Measurements from ENCODE around the gene PPM1H.

The PPM1H gene

DNA sequence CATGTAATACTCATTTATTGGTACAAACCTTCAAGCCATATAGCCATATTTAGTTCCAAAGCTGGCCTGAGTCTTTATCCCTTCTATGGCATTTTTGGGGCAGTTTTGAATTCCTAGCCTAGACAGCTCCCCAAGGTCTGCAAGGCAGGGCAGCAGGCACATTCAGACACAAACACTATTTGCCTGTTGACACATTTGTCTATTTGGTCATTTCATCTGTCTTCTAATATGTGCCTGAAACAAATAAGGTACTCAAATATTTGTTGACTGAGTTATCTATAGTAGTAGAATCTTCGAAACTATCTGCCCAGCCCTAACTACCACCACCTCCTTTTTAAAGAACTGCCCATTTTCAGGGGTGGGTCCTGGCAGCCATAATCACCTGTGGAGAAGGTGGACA lies 9.3 kb downstream of the PPM1H start:
- Mint-ChIP-seq H3K36me3 (no peaks in the 10 kb centered on the region), H3K9me3 (no peaks in the 10 kb centered on the region), H3K27ac (no peak overlapping the region), H3K4me1 (no peaks in the 10 kb centered on the region), H3K4me3 (no peak overlapping the region)
- DNase-seq (ENCODE audit: low spot score in 2 of 2): no peak
- ATAC-seq: no peak

DNA sequence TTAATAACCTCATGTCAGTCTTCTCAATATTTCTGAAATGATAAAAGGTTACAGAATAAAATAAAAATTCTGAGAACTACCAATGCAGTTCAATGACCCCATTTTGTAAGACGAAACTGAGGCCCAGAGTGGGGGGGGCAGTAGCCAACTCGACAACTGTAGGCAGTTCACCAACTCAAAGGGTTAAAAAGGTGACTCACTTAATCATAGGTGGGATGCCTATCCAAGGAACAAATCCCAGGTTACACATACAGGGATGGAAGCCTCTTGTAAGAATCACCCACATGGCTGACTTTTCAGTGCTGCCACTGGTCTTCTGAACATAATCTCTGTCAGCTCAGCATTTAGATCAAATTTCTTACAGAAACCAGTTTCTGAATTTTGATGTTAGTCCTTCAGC lies 10.9 kb downstream of the PPM1H start:
- Mint-ChIP-seq H3K36me3 (no peaks in the 10 kb centered on the region), H3K4me3 (no peak overlapping the region), H3K4me1 (no peaks in the 10 kb centered on the region), H3K9me3 (no peaks in the 10 kb centered on the region), H3K27ac (no peak overlapping the region)
- no peak for DNase-seq (ENCODE audit: low spot score in 2 of 2)
- ATAC-seq: no peak

DNA sequence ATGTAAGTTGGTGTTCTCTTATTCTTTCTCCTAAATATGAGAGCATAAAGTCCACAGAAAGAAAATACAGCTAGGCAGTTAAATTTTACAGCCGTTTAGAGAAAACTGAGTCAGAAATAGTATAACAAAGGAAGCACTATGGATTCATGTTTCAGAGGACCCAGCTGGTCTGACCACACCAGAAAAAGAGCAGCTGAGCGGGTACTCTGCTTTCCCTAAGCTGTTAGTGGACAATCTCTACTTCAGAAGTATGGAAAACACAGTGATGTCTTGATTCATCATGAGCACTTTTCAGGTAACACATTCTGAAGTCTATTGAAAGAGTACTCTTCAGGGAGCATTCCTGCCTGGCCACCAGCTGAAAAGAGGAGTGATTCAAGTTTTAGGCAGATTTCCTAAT lies 12.4 kb downstream of the PPM1H start:
- H3K9me3 Mint-ChIP-seq: no peaks in the 10 kb centered on the region
- no peak overlapping the region for H3K4me3 Mint-ChIP-seq
- H3K4me1 Mint-ChIP-seq: no peaks in the 10 kb centered on the region
- H3K27ac Mint-ChIP-seq: no peak overlapping the region
- ATAC-seq (no peak), DNase-seq (ENCODE audit: low spot score in 2 of 2) (no peak)
- no peaks in the 10 kb centered on the region for H3K36me3 Mint-ChIP-seq

DNA sequence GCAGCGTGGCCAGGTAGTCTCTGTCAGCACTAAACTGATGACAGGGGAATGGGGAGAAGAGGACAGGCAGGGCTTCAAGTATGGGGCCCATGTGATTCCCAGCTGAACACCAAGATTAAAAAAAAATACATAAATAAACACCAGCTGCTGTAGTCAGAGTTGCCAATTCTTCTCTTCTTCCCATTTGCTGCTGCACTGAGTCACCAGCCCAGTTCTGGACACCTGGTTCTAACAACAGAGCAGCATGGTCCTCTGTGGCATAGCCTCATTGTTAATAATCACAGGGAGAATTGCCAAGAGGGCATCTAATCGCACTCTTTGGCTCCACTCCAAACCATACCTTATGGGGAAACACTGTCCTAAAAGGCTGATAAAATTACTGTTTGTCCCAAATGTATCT lies 15.1 kb downstream of the PPM1H start:
- H3K4me3 Mint-ChIP-seq: no peak overlapping the region
- DNase-seq (ENCODE audit: low spot score in 2 of 2): no peak
- ATAC-seq: no peak
- no peaks in the 10 kb centered on the region for H3K9me3 Mint-ChIP-seq
- H3K36me3 Mint-ChIP-seq: no peaks in the 10 kb centered on the region
- H3K27ac Mint-ChIP-seq: no peak overlapping the region
- H3K4me1 Mint-ChIP-seq: no peaks in the 10 kb centered on the region

DNA sequence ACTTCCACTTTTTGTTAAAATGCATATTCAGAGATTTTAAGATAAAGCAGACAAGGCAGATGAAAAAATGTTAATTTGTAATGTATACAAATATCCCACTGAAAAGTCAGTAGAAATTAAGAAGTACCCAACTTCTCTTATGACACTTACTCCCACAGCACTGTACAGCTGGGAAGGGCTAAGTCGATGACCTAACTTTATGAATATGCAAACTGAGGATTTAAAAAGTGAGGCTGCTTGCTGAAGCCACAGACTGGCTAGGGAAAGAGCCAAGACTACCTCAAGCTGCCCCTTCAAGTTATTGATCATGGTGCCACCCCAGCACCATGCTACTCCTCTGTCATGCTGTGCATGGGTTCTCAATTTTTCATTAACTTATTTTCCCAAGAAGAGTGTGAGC lies 17.0 kb downstream of the PPM1H start:
- ATAC-seq: no peak
- H3K36me3 Mint-ChIP-seq: no peaks in the 10 kb centered on the region
- no peak overlapping the region for H3K4me3 Mint-ChIP-seq
- H3K27ac Mint-ChIP-seq: no peak overlapping the region
- no peaks in the 10 kb centered on the region for H3K9me3 Mint-ChIP-seq
- no peaks in the 10 kb centered on the region for H3K4me1 Mint-ChIP-seq
- DNase-seq (ENCODE audit: low spot score in 2 of 2): no peak

DNA sequence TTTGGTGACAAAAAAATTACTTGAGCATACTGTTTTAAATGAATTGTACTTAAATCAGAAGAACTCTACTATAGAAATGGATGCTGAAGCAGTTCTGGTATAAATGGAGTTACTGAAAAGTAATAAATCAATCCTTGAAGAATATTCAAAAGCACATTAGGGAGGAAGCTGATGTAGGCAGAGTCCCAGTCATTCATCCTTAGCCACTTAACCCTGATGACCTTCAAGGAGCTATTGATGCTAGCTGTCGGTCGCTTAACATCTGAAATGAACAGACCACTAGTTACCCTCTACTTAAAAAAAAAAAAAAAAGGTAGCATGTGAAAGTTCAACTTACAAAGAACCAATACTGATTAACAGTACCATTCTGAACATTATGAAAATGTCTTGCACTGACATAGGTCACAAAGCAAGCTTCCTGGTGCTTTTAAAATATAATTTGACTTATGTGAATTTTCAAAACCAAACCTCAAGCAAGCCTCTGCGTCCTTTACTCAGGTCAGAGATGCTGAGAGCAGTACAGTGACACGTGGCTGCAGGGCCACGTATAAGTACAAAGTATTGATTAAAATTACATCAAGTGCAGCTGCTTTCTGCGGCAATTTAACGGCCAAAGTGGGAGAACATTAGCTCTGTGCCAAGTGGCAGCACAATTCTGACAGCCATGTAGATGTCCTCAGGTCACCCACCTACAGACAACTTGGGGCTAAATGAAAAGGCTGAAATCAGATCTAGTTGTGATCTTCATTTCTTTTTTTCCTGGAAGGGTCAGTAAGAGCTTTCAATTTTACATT lies 18.1 kb downstream of the PPM1H start:
- no peak for ATAC-seq
- Mint-ChIP-seq H3K4me1 (no peaks in the 10 kb centered on the region), H3K27ac (no peak overlapping the region), H3K4me3 (no peak overlapping the region), H3K9me3 (no peaks in the 10 kb centered on the region), H3K36me3 (no peaks in the 10 kb centered on the region)
- DNase-seq (ENCODE audit: low spot score in 2 of 2): no peak

DNA sequence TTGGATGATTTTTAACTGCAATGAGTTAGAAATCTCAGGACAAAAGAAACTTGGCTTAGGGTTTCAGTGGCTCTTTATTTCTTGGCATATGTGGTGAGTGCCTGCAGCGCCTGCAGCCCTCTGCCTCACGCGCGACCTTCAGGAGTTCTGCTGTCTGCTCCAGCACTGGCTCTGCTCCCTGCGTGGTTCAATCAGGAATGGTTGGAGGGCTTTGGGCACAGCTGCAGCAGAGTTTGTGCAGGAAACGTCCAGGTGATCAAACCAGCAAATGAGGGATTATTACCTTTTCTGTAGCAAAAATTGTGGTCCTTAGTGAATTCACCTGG lies 19.8 kb downstream of the PPM1H start:
- DNase-seq (ENCODE audit: low spot score in 2 of 2) (no peak), ATAC-seq (no peak)
- Mint-ChIP-seq H3K27ac (no peak overlapping the region), H3K4me1 (no peaks in the 10 kb centered on the region), H3K36me3 (no peaks in the 10 kb centered on the region), H3K9me3 (no peaks in the 10 kb centered on the region), H3K4me3 (no peak overlapping the region)

DNA sequence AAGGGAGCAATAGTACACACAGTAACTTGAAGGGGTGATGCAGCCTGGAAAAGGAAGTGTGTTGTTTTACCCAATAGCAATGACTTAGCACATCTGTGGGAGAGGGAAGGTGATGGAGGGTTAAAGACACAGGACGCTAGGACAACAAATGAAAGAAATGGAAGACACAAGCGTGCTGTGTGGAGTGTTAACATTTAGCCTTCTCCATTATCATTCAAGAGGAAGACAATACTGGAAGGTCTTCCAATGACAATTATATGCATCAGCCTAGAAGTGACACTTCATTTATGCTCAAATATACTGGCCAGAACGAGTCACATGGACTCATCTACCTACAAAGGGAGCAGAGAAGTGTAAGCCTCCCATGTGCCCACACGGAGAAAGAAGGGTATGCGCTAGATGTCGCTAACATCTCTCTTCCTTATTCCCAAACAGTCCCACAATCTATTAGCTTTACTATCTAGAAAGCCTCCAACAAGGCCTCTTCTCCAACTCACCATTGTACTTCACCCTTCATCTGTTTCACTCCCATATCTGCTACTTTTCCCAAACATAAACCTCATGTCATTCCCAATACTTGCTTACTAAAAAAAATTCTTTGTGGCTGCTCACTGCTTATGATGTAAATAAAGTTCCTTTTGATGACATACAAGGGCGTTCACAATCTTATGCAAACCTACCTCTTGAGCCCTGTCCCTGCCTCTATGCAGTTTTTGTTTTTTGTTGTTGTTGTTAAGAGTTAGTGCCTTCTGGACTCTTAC lies 20.3 kb downstream of the PPM1H start:
- Mint-ChIP-seq H3K4me1 (no peaks in the 10 kb centered on the region), H3K36me3 (no peaks in the 10 kb centered on the region), H3K4me3 (no peak overlapping the region), H3K9me3 (no peaks in the 10 kb centered on the region), H3K27ac (no peak overlapping the region)
- DNase-seq (ENCODE audit: low spot score in 2 of 2): no peak
- no peak for ATAC-seq

DNA sequence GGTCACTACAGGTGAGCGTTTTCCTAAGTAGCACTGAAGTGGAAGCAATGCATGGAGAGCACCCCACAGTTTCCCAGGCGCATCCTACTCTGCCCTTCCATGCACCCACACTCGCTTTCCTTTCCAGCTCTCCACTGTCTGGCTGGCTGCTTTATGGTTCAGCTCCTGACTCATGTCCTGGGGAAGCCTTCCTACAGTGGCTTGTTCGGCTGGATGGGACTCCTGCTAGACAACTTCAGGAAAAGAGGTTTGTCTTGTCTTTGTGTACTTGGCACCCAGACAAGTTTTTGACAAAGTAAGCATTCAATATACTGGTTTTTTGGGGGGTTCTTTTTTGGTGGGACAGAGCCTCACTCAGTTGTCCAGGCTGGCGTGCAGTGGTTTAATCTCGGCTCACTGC lies 21.6 kb downstream of the PPM1H start:
- Mint-ChIP-seq H3K27ac (no peak overlapping the region), H3K4me3 (no peak overlapping the region), H3K9me3 (no peaks in the 10 kb centered on the region), H3K4me1 (no peaks in the 10 kb centered on the region), H3K36me3 (no peaks in the 10 kb centered on the region)
- DNase-seq (ENCODE audit: low spot score in 2 of 2) (no peak), ATAC-seq (no peak)

DNA sequence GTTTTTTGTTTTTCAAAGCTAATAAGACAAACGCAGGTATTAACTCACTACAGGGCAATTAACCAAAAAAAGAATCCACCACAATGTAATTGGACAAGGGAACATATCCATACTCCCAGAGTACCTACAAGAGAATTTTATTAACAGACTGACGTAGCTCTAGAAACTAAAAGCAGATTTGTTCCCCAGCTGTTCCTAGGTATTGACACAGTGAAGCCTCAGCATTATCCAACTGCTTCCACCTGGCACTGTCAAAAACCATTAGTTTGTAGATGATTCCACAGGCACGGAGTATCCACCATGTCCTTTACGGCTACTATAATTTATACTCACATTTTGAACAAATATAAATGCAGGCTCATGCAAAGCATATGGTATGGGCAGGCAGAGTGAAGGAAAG lies 22.3 kb downstream of the PPM1H start:
- Mint-ChIP-seq H3K4me1 (no peaks in the 10 kb centered on the region), H3K4me3 (no peak overlapping the region), H3K27ac (no peak overlapping the region), H3K9me3 (no peaks in the 10 kb centered on the region), H3K36me3 (no peaks in the 10 kb centered on the region)
- ATAC-seq (no peak), DNase-seq (ENCODE audit: low spot score in 2 of 2) (no peak)

DNA sequence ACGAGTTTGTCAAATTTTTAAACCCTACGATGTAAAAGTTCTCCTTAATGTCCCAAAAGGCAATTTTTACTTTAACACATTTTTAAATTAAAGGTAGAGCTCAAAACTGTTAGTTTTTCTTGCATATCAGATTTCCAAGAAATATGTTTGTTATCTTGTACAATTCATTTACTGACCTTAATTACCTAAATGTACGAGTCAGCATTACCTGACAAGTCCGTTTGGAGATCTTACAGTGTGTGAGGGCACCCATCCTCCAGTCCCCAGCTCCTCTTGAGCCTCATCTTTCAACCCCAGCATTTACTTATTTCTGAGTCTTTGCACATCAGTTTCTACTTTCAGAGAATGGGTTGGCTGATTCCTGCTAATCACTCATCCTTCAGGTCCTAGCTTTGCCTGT lies 23.7 kb downstream of the PPM1H start:
- DNase-seq (ENCODE audit: low spot score in 2 of 2) (no peak), ATAC-seq (no peak)
- Mint-ChIP-seq H3K4me3 (no peak overlapping the region), H3K9me3 (no peaks in the 10 kb centered on the region), H3K4me1 (no peaks in the 10 kb centered on the region), H3K36me3 (no peaks in the 10 kb centered on the region), H3K27ac (no peak overlapping the region)

DNA sequence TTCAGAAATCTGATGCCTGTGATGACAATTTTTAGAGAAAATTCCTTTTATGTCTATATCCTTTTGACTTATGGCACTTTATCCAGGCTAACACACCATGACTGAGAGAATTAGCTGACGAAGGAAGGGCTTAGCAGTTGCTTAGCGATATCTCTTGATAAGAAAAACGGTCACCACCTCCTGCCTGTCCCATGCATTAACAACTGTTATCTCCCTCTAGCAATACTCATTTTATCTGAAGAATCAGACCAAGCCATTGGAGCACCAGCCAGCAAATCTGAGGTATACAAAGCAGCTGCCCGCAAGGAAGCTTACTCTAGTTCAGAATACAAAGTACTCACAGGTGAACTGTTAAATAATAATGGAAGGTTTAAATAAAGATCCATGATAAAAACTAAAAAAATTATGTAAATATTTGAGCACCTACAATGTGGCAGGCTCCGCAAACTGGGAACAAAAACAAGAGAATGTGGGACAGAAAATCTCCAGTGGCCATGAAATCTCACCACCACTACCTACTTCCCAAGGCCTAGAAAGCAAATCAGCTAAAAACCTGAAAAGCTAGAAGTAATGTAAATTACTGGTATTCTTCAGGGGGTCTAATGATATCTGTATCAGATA lies 24.3 kb downstream of the PPM1H start:
- Mint-ChIP-seq H3K4me3 (no peak overlapping the region), H3K36me3 (no peaks in the 10 kb centered on the region), H3K4me1 (no peaks in the 10 kb centered on the region), H3K9me3 (no peaks in the 10 kb centered on the region), H3K27ac (no peak overlapping the region)
- ATAC-seq (no peak), DNase-seq (ENCODE audit: low spot score in 2 of 2) (no peak)

DNA sequence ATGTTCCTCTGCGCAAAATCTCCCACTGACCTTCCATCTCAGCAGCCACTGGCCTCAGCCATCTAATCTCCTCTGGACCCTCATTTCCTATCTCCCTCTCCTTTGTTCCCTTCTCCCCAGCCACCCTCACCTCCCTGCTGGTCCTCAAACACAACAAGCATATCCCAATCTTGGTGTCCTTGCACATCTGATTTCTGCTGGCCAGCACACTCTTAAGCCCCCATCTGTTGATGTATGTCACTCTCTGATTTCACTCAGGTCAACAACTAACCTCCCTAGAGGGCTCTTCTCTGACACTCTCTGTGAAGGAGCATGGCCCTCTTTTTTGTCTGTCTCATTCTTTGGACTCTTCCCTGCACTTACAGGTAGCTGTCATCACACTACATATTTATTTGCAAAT lies 25.6 kb downstream of the PPM1H start:
- no peak for DNase-seq (ENCODE audit: low spot score in 2 of 2)
- H3K4me3 Mint-ChIP-seq: no peak overlapping the region
- H3K27ac Mint-ChIP-seq: no peak overlapping the region
- H3K4me1 Mint-ChIP-seq: no peaks in the 10 kb centered on the region
- no peaks in the 10 kb centered on the region for H3K9me3 Mint-ChIP-seq
- no peaks in the 10 kb centered on the region for H3K36me3 Mint-ChIP-seq
- ATAC-seq: no peak

DNA sequence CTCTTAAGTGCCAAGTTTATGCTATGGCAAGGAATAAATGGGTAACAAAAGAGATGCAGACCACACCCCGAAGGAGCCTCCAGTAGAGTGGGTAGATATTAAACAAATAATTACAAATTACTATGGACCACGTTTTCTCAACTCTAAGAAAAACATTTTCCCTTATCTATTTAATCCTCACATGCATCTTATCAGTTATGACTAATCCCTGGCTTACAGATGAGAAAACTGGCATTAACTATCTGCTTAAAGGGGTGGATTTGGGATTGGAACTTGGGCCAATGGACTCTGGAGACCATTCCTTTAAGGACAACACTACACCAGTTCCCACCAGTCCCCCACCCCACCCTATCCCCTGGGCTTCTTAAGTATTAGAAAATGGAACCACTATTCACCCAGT lies 26.3 kb downstream of the PPM1H start:
- Mint-ChIP-seq H3K9me3 (no peaks in the 10 kb centered on the region), H3K36me3 (no peaks in the 10 kb centered on the region), H3K27ac (no peak overlapping the region), H3K4me3 (no peak overlapping the region), H3K4me1 (no peaks in the 10 kb centered on the region)
- ATAC-seq (no peak), DNase-seq (ENCODE audit: low spot score in 2 of 2) (no peak)

DNA sequence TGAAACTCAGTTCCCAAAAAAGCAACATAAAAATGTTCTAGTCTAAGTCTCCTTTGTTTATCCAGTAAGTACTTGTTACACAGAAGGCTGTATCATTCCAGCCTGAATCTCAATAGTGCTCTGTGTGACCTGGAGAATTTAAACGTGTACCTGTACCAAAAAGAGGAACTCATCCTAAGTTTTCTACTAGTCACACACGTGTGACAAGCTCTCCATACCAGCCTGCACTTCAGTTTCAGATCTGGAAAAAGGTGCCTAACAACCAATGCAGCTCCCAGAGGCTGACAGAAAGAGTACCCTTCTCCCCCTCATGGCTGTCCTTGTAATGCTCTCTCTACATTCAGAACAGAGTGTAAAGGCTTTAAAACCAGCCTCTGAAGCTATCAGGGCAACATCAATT lies 27.4 kb downstream of the PPM1H start:
- DNase-seq (ENCODE audit: low spot score in 2 of 2) (no peak), ATAC-seq (no peak)
- Mint-ChIP-seq H3K4me3 (no peak overlapping the region), H3K4me1 (no peaks in the 10 kb centered on the region), H3K9me3 (no peaks in the 10 kb centered on the region), H3K36me3 (no peaks in the 10 kb centered on the region), H3K27ac (no peak overlapping the region)

DNA sequence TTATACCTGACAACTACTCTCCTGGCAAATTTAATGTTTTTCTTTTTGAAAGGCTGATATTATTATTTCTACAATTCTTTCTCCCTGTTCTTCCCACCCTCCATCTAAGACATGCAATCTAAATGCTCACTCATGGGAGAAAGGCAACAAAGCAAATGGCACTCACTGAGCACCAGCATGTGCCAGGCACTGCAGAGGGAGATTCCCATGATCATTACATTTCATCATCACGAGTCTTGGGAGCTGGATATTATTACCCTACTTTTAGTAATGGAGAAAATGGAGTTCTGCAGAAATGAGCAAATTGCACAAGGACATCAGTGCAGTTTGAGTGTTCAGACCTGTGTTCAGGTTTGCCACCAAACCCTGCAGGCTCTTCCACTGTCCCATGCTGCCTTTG lies 27.9 kb downstream of the PPM1H start:
- ATAC-seq (no peak), DNase-seq (ENCODE audit: low spot score in 2 of 2) (no peak)
- Mint-ChIP-seq H3K27ac (no peak overlapping the region), H3K9me3 (no peaks in the 10 kb centered on the region), H3K4me3 (no peak overlapping the region), H3K36me3 (no peaks in the 10 kb centered on the region), H3K4me1 (no peaks in the 10 kb centered on the region)

Measured in stimulated activated effector memory CD8-positive, alpha-beta T cell treated with anti-CD3 and anti-CD28 coated beads, Interleukin-12 subunit alpha, Interleukin-12 subunit beta, amount 100 ng/mL, for 72 hours (primary cell).